OCI-M2 (cell line): Measurements from ENCODE around the gene MMP24OS.
"Not testable (repeated sequence)": the region's sequence is repeated elsewhere in the genome, so short reads cannot be mapped to it uniquely, and the experiment has no call there.

Experiments used
- DNase-seq: peaks from one replicate; lab custom pipeline; 2025; ENCODE audit not compliant: unreplicated experiment; lab: John Stamatoyannopoulos, UW

MMP24OS gene

GRCh38 chr20:35277531-35278395 lies at the start of gene MMP24OS:
TSS of gene MMP24OS (minus strand) at chr20:35278122. CDS start at chr20:35277929, 193 bp downstream.
- DNase-seq = no peak

- DNase-seq = no peak
Observed at GRCh38 chr20:35327074-35327976, 49.4 kb upstream of the MMP24OS start.

GRCh38 chr20:35326740-35327073 lies 48.8 kb upstream of the MMP24OS start:
- DNase-seq = no peak

- DNase-seq = no peak
Observed at GRCh38 chr20:35326021-35326739, 48.3 kb upstream of the MMP24OS start.

GRCh38 chr20:35325401-35325800 lies 47.5 kb upstream of the MMP24OS start:
- DNase-seq = no peak

GRCh38 chr20:35320396-35321126 lies 42.6 kb upstream of the MMP24OS start:
- no peak for DNase-seq

GRCh38 chr20:35319871-35320197 lies 41.9 kb upstream of the MMP24OS start:
- no peak for DNase-seq

GRCh38 chr20:35319192-35319870 lies 41.4 kb upstream of the MMP24OS start:
- no peak for DNase-seq

GRCh38 chr20:35318502-35319157 lies 40.7 kb upstream of the MMP24OS start:
- no peak for DNase-seq

- DNase-seq = no peak
Observed at GRCh38 chr20:35317416-35318210, 39.7 kb upstream of the MMP24OS start.

GRCh38 chr20:35316086-35316485 lies 38.2 kb upstream of the MMP24OS start:
- no peak for DNase-seq

GRCh38 chr20:35315632-35316020 lies 37.7 kb upstream of the MMP24OS start:
- not testable (repeated sequence) for DNase-seq

GRCh38 chr20:35314816-35315631 lies 37.1 kb upstream of the MMP24OS start:
- no peak for DNase-seq

- no peak for DNase-seq
Observed at GRCh38 chr20:35312318-35312717, 34.4 kb upstream of the MMP24OS start.

GRCh38 chr20:35311822-35312221 lies 33.9 kb upstream of the MMP24OS start:
- DNase-seq = no peak

GRCh38 chr20:35311409-35311808 lies 33.5 kb upstream of the MMP24OS start:
- no peak for DNase-seq

GRCh38 chr20:35307666-35308653 lies 30.0 kb upstream of the MMP24OS start:
- no peak for DNase-seq
